ENCODE results near the gene HES2.
"Not testable (repeated sequence)": the region's sequence is repeated elsewhere in the genome, so short reads cannot be mapped to it uniquely, and the experiment has no call there.

Gene HES2

GRCh38 chr1:6409053-6409452 is 10.7 kb downstream of the HES2 start:
- no peak overlapping the region for H3K27ac ChIP-seq (ENCODE audit: low read length)
- H3K9ac ChIP-seq (ENCODE audit: low read length) = no peak overlapping the region
- H3K36me3 ChIP-seq (ENCODE audit: control insufficient read depth, low read depth, low read length) = no peaks in the 10 kb centered on the region
- H3K4me1 ChIP-seq (ENCODE audit: control insufficient read depth, low read depth, low read length) = no peaks in the 10 kb centered on the region
- H3K27me3 ChIP-seq (ENCODE audit: control insufficient read depth, insufficient read depth, low read length) = peaks cover 13% of the 10 kb centered on the region
- no peak overlapping the region for H3K4me3 ChIP-seq (ENCODE audit: low read length)
- H3K9me3 ChIP-seq (ENCODE audit: control insufficient read depth, low read depth, low read length) = no peaks in the 10 kb centered on the region

GRCh38 chr1:6408023-6408422 is 11.7 kb downstream of the HES2 start:
- Histone ChIP-seq H3K27me3 (ENCODE audit: control insufficient read depth, insufficient read depth, low read length) (peaks cover 13% of the 10 kb centered on the region), H3K9ac (ENCODE audit: low read length) (no peak overlapping the region), H3K9me3 (ENCODE audit: control insufficient read depth, low read depth, low read length) (no peaks in the 10 kb centered on the region), H3K27ac (ENCODE audit: low read length) (no peak overlapping the region), H3K4me3 (ENCODE audit: low read length) (no peak overlapping the region), H3K4me1 (ENCODE audit: control insufficient read depth, low read depth, low read length) (no peaks in the 10 kb centered on the region), H3K36me3 (ENCODE audit: control insufficient read depth, low read depth, low read length) (no peaks in the 10 kb centered on the region)

GRCh38 chr1:6401673-6402072 is 18.0 kb downstream of the HES2 start:
- Histone ChIP-seq H3K9me3 (ENCODE audit: control insufficient read depth, low read depth, low read length) (no peaks in the 10 kb centered on the region), H3K4me1 (ENCODE audit: control insufficient read depth, low read depth, low read length) (no peaks in the 10 kb centered on the region), H3K27ac (ENCODE audit: low read length) (no peak overlapping the region), H3K4me3 (ENCODE audit: low read length) (no peak overlapping the region), H3K27me3 (ENCODE audit: control insufficient read depth, insufficient read depth, low read length) (peaks cover 10% of the 10 kb centered on the region), H3K9ac (ENCODE audit: low read length) (no peak overlapping the region), H3K36me3 (ENCODE audit: control insufficient read depth, low read depth, low read length) (no peaks in the 10 kb centered on the region)

GRCh38 chr1:6399294-6399693 is 20.4 kb downstream of the HES2 start:
- H3K9me3 ChIP-seq (ENCODE audit: control insufficient read depth, low read depth, low read length) = no peaks in the 10 kb centered on the region
- no peak overlapping the region for H3K4me3 ChIP-seq (ENCODE audit: low read length)
- H3K9ac ChIP-seq (ENCODE audit: low read length) = no peak overlapping the region
- H3K27ac ChIP-seq (ENCODE audit: low read length) = no peak overlapping the region
- no peaks in the 10 kb centered on the region for H3K27me3 ChIP-seq (ENCODE audit: control insufficient read depth, insufficient read depth, low read length)
- peaks cover under 1% of the 10 kb centered on the region for H3K4me1 ChIP-seq (ENCODE audit: control insufficient read depth, low read depth, low read length)
- H3K36me3 ChIP-seq (ENCODE audit: control insufficient read depth, low read depth, low read length) = no peaks in the 10 kb centered on the region

GRCh38 chr1:6397844-6398441 is 21.8 kb downstream of the HES2 start:
- H3K36me3 ChIP-seq (ENCODE audit: control insufficient read depth, low read depth, low read length) = no peaks in the 10 kb centered on the region
- no peak overlapping the region for H3K4me3 ChIP-seq (ENCODE audit: low read length)
- no peaks in the 10 kb centered on the region for H3K9me3 ChIP-seq (ENCODE audit: control insufficient read depth, low read depth, low read length)
- no peak overlapping the region for H3K9ac ChIP-seq (ENCODE audit: low read length)
- peaks cover 4% of the 10 kb centered on the region for H3K4me1 ChIP-seq (ENCODE audit: control insufficient read depth, low read depth, low read length)
- no peaks in the 10 kb centered on the region for H3K27me3 ChIP-seq (ENCODE audit: control insufficient read depth, insufficient read depth, low read length)
- no peak overlapping the region for H3K27ac ChIP-seq (ENCODE audit: low read length)

- no peak overlapping the region for H3K9ac ChIP-seq (ENCODE audit: low read length)
- H3K27me3 ChIP-seq (ENCODE audit: control insufficient read depth, insufficient read depth, low read length) = no peaks in the 10 kb centered on the region
- no peak overlapping the region for H3K27ac ChIP-seq (ENCODE audit: low read length)
- H3K4me3 ChIP-seq (ENCODE audit: low read length) = no peak overlapping the region
- no peaks in the 10 kb centered on the region for H3K36me3 ChIP-seq (ENCODE audit: control insufficient read depth, low read depth, low read length)
- peaks cover 9% of the 10 kb centered on the region for H3K4me1 ChIP-seq (ENCODE audit: control insufficient read depth, low read depth, low read length)
- H3K9me3 ChIP-seq (ENCODE audit: control insufficient read depth, low read depth, low read length) = no peaks in the 10 kb centered on the region
These were observed 22.7 kb downstream of the HES2 start for GRCh38 chr1:6396998-6397397.

GRCh38 chr1:6395781-6396244 is 23.9 kb downstream of the HES2 start:
- H3K36me3 ChIP-seq (ENCODE audit: control insufficient read depth, low read depth, low read length); H3K4me3 ChIP-seq (ENCODE audit: low read length); H3K9ac ChIP-seq (ENCODE audit: low read length); H3K27ac ChIP-seq (ENCODE audit: low read length); H3K9me3 ChIP-seq (ENCODE audit: control insufficient read depth, low read depth, low read length); H3K27me3 ChIP-seq (ENCODE audit: control insufficient read depth, insufficient read depth, low read length): not testable (repeated sequence)
- peaks cover 11% of the 10 kb centered on the region for H3K4me1 ChIP-seq (ENCODE audit: control insufficient read depth, low read depth, low read length)

GRCh38 chr1:6395130-6395529 is 24.6 kb downstream of the HES2 start:
- not testable (repeated sequence) for H3K27ac ChIP-seq (ENCODE audit: low read length); H3K9me3 ChIP-seq (ENCODE audit: control insufficient read depth, low read depth, low read length); H3K9ac ChIP-seq (ENCODE audit: low read length); H3K27me3 ChIP-seq (ENCODE audit: control insufficient read depth, insufficient read depth, low read length); H3K4me3 ChIP-seq (ENCODE audit: low read length); H3K36me3 ChIP-seq (ENCODE audit: control insufficient read depth, low read depth, low read length)
- peaks cover 11% of the 10 kb centered on the region for H3K4me1 ChIP-seq (ENCODE audit: control insufficient read depth, low read depth, low read length)

GRCh38 chr1:6393400-6394187 is 26.1 kb downstream of the HES2 start, which contains the start of gene ACOT7:
Gene ACOT7 (minus strand): TSS chr1:6393767. CDS start chr1:6393399, 368 bp downstream.
- Histone ChIP-seq H3K9ac (ENCODE audit: low read length) (peak within 1 kb of the TSS; percentile 76), H3K4me1 (ENCODE audit: control insufficient read depth, low read depth, low read length) (peaks cover 11% of the 10 kb centered on the region), H3K36me3 (ENCODE audit: control insufficient read depth, low read depth, low read length) (no peaks in the 10 kb centered on the region), H3K27ac (ENCODE audit: low read length) (no peak within 1 kb of the TSS), H3K9me3 (ENCODE audit: control insufficient read depth, low read depth, low read length) (no peaks in the 10 kb centered on the region), H3K27me3 (ENCODE audit: control insufficient read depth, insufficient read depth, low read length) (no peaks in the 10 kb centered on the region), H3K4me3 (ENCODE audit: low read length) (peak within 1 kb of the TSS; percentile 62)

- H3K4me3 ChIP-seq (ENCODE audit: low read length) = peak overlapping the region; percentile 62
- no peaks in the 10 kb centered on the region for H3K27me3 ChIP-seq (ENCODE audit: control insufficient read depth, insufficient read depth, low read length)
- H3K4me1 ChIP-seq (ENCODE audit: control insufficient read depth, low read depth, low read length) = peaks cover 11% of the 10 kb centered on the region
- no peaks in the 10 kb centered on the region for H3K36me3 ChIP-seq (ENCODE audit: control insufficient read depth, low read depth, low read length)
- H3K9me3 ChIP-seq (ENCODE audit: control insufficient read depth, low read depth, low read length) = no peaks in the 10 kb centered on the region
- no peak overlapping the region for H3K27ac ChIP-seq (ENCODE audit: low read length)
- H3K9ac ChIP-seq (ENCODE audit: low read length) = peak overlapping the region; percentile 26
These were observed 26.8 kb downstream of the HES2 start for GRCh38 chr1:6392809-6393399.

- no peaks in the 10 kb centered on the region for H3K36me3 ChIP-seq (ENCODE audit: control insufficient read depth, low read depth, low read length)
- peaks cover 11% of the 10 kb centered on the region for H3K4me1 ChIP-seq (ENCODE audit: control insufficient read depth, low read depth, low read length)
- no peaks in the 10 kb centered on the region for H3K9me3 ChIP-seq (ENCODE audit: control insufficient read depth, low read depth, low read length)
- H3K9ac ChIP-seq (ENCODE audit: low read length) = peak overlapping the region; percentile 26
- no peak overlapping the region for H3K27ac ChIP-seq (ENCODE audit: low read length)
- peak overlapping the region; percentile 62 for H3K4me3 ChIP-seq (ENCODE audit: low read length)
- no peaks in the 10 kb centered on the region for H3K27me3 ChIP-seq (ENCODE audit: control insufficient read depth, insufficient read depth, low read length)
These were observed 27.5 kb downstream of the HES2 start for GRCh38 chr1:6391951-6392808.
